WI38 (cell line): ENCODE data around the gene TMEM126B.
"Not testable (repeated sequence)": the region's sequence is repeated elsewhere in the genome, so short reads cannot be mapped to it uniquely, and the experiment has no call there.

Source experiments
- H3K4me3 ChIP-seq: 2 replicates; pipeline ENCODE4 v1.5.1; 2011; ENCODE audit warnings: low read depth, mild to moderate bottlenecking, control low read depth, low read length
- CTCF ChIP-seq: IDR thresholded peaks from 2 replicates; pipeline ENCODE4 v1.5.1; 2012; ENCODE audit warnings: low read depth, mild to moderate bottlenecking, control low read depth, low read length

Gene TMEM126B

DNA sequence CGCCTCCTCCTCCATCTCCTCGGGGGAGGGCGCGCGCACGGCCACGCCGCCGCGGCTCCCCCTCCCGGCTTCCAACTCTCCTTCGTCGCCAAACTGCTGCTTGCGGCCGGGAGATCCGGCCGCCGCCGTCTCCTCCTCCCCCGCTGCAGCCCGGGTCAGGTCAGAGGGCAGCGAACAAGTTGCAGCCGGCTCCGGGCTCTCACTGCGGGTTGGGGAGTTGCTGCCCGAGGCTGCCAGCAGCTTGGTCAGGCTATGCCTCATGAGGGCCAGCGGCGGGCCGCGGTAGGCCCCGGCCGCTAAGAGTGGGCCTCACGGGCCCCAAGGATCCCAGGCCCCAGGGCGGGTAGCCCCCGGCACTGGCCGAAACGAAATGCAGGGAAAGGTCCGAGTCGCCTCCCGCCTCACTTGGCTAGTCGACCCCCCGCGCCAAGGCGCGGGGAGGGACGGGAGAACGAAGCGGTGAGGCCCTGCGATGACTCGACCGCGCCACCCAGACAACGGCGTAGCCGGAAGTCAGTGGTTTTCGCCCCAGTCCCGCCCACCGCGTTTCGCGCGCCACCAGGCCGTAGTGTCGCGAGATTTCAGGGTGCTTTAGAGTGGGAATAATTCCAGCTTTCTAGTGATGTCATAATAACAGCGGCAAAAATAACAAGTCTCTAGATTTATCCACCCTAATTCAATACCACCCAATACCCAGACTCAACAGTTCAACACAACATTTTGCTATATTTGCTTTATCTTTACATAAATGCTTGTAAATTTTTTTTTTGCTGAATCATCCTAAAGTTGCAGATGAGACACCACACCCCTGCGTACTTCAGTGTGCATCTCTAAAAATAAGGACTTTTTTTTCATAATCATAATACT is 36.5 kb downstream of the TMEM126B start, which contains the start of gene CREBZF:
CREBZF (minus strand) TSS at position 515 of the 867 bp plus-strand sequence; CDS start at position 261, 254 bp downstream.
- TF ChIP-seq CTCF = no peak
- peak within 1 kb of the TSS; percentile 84 for H3K4me3 ChIP-seq

DNA sequence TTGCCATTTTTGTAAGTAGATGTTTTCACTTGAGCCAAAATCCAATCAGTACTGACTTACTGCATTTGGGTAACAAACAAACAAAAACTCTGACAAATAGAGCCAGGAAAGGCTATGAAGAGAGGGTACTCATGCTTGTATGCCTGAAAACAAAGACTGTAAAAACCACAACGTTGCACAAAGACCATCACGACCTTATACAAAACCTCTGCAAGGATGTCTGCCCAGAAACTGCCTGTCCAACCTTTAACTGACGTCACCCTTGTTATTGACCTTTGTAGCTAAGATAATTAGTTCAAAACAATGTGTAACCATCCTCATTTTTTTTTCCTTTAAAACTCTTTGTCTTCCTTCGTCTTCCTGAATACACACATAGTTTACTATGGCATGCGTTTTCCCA is 37.3 kb downstream of the TMEM126B start:
- TF ChIP-seq CTCF = no peak
- no peak overlapping the region for H3K4me3 ChIP-seq

DNA sequence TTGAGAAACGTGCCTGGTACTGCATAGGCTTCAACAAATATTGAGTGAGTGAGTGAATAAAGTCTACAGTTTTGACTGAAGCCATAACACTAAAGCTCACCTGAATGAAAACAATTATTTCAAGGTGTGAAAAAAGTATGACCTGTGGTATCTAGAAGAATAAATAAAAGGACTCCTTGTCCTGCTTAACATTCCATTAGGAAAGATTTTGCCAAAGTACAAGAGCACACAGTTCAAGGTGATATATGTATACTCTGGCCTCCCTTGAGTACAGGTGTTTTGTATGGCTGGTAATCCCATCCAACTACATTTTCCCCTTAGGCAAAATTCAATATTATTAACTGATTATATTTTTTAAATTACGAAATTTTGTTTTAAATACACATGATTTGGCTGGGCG is 38.3 kb downstream of the TMEM126B start:
- no peak for TF ChIP-seq CTCF
- no peak overlapping the region for H3K4me3 ChIP-seq

DNA sequence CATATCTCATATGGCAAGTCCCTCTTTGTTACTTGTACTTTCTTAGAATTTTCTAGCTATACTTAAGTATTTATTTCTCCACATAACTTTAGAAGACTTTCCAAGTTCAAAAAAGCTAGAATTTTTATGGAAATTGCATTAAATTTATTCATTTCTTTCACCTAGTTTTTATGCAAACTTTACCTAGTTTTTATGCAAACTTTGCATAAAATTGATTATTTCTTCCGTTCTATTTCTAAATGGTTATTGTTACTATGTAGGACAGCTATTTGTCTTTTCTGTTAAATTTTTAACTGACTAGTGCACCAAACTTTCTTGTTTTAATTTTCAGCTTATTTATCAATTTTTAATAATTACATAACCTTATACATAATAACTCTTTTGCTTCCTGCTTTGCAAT is 39.8 kb downstream of the TMEM126B start:
- H3K4me3 ChIP-seq = no peak overlapping the region
- no peak for TF ChIP-seq CTCF

GRCh38 chr11:85670949-85671663 is 42.7 kb downstream of the TMEM126B start:
- not testable (repeated sequence) for H3K4me3 ChIP-seq

- TF ChIP-seq CTCF = no peak
- H3K4me3 ChIP-seq = no peak overlapping the region
These were observed 43.9 kb downstream of the TMEM126B start for GRCh38 chr11:85672105-85672902.

GRCh38 chr11:85673393-85673792 is 45.0 kb downstream of the TMEM126B start:
- H3K4me3 ChIP-seq = no peak overlapping the region
- no peak for TF ChIP-seq CTCF
